AG09319 (cell line): Measurements from ENCODE around the gene CDC20.

Experiments used
- DNase-seq: peaks from one replicate; pipeline ENCODE4 v3.0.0-alpha.2; 2010; ENCODE audit warnings: low read depth; ENCODE audit errors: extremely low read depth
- TF ChIP-seq, protein P1 (sequence below): IDR thresholded peaks from 2 replicates; pipeline ENCODE4 v1.5.1; 2011; ENCODE audit warnings: low read depth, mild to moderate bottlenecking, inconsistent platforms, low read length, moderate library complexity

The CDC20 gene

GRCh38 chr1:43345120-43345519 lies 13.7 kb upstream of the CDC20 start:
- TF ChIP-seq, protein P1, sequence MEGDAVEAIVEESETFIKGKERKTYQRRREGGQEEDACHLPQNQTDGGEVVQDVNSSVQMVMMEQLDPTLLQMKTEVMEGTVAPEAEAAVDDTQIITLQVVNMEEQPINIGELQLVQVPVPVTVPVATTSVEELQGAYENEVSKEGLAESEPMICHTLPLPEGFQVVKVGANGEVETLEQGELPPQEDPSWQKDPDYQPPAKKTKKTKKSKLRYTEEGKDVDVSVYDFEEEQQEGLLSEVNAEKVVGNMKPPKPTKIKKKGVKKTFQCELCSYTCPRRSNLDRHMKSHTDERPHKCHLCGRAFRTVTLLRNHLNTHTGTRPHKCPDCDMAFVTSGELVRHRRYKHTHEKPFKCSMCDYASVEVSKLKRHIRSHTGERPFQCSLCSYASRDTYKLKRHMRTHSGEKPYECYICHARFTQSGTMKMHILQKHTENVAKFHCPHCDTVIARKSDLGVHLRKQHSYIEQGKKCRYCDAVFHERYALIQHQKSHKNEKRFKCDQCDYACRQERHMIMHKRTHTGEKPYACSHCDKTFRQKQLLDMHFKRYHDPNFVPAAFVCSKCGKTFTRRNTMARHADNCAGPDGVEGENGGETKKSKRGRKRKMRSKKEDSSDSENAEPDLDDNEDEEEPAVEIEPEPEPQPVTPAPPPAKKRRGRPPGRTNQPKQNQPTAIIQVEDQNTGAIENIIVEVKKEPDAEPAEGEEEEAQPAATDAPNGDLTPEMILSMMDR = no peak
- no peak for DNase-seq

- TF ChIP-seq, protein P1 = no peak
- DNase-seq = no peak
Observed at GRCh38 chr1:43346636-43347035, 12.1 kb upstream of the CDC20 start.

GRCh38 chr1:43348343-43348808 lies 10.4 kb upstream of the CDC20 start:
- TF ChIP-seq, protein P1 = no peak
- no peak for DNase-seq

GRCh38 chr1:43348809-43349593 lies 9.8 kb upstream of the CDC20 start:
- TF ChIP-seq, protein P1 = no peak
- no peak for DNase-seq

- DNase-seq = no peak
- TF ChIP-seq, protein P1 = no peak
Observed at GRCh38 chr1:43349594-43350306, 9.0 kb upstream of the CDC20 start.

DNA sequence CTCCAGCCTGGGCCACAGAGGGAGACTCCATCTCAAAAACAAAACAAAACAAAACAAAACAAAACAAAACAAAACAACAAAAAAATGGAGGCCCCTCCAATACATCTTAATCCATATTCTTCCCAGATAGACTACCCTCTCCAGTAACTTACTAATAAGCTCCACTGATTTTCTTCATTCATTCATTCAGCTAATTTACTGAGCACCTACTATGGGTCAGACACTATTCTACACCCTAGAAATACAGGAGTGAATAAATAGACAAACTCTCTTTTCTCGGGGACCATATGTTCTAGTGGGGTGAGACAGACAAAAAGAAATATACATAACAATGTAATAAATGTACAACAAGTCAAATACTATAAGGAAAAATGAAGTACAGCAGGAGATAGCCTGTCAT lies 7.8 kb upstream of the CDC20 start:
- TF ChIP-seq, protein P1 = no peak

More for the DNA sequence above, 7.8 kb upstream of the CDC20 start:
- DNase-seq = no peak
